Tibial artery (tissue), 4 donors: ENCODE results near the gene PSMG1.
"Not testable (repeated sequence)": the region's sequence is repeated elsewhere in the genome, so short reads cannot be mapped to it uniquely, and the experiment has no call there.

ENCODE experiments used
- DNase-seq, 2 donors: peaks; one replicate each; pipeline ENCODE4 v3.0.0-alpha.2; 2019
- H3K27ac ChIP-seq, 2 donors: fragments of 200-600 bp; sonication (generic) in 1 of 2; 1 replicate in 1 of 2; 2 replicates in 1 of 2; pipeline ENCODE4 v1.5.1; 2018 to 2019; ENCODE audit warnings: mild to moderate bottlenecking in 1 of 2
- H3K27me3 ChIP-seq, 2 donors: fragments of 200-600 bp; sonication (generic) in 1 of 2; one replicate each; pipeline versions ENCODE4 v1.5.1 to v1.6.0; 2016 to 2019
- H3K36me3 ChIP-seq, 3 donors: fragments of 200-600 bp; sonication (generic) in 2 of 3; one replicate each; pipeline ENCODE4 v1.5.1; 2016 to 2019; ENCODE audit warnings: mild to moderate bottlenecking in 2 of 3
- H3K4me1 ChIP-seq, 4 donors: fragments of 200-600 bp; sonication (generic) in 2 of 4; 1 replicate in 3 of 4; 2 replicates in 1 of 4; pipeline ENCODE4 v1.5.1; 2016 to 2019
- H3K4me3 ChIP-seq, 2 donors: fragments of 200-600 bp; sonication (generic) in 1 of 2; 1 replicate in 1 of 2; 2 replicates in 1 of 2; pipeline ENCODE4 v1.5.1; 2018 to 2019; ENCODE audit warnings: mild to moderate bottlenecking in 2 of 2
- H3K9me3 ChIP-seq, 3 donors: fragments of 200-600 bp; sonication (generic) in 1 of 3; one replicate each; pipeline ENCODE4 v1.5.1; 2016 to 2019
- CTCF ChIP-seq, 2 experiments: fragments of 200-600 bp in 1 of 2; fragments of 450-650 bp in 1 of 2; IDR thresholded peaks; one replicate each; pipeline ENCODE4 v1.5.1; 2017 to 2019; ENCODE audit warnings: antibody characterized with exemption in 2 of 2, mild to moderate bottlenecking in 1 of 2, moderate library complexity in 1 of 2
- intact Hi-C: fragments of 100-400 bp; cut with DNase I; formaldehyde crosslinking; loops from one replicate; pipeline ENCODE4 v1.15.0; 2023; ENCODE audit warnings: low total_unique reads

The PSMG1 gene

DNA sequence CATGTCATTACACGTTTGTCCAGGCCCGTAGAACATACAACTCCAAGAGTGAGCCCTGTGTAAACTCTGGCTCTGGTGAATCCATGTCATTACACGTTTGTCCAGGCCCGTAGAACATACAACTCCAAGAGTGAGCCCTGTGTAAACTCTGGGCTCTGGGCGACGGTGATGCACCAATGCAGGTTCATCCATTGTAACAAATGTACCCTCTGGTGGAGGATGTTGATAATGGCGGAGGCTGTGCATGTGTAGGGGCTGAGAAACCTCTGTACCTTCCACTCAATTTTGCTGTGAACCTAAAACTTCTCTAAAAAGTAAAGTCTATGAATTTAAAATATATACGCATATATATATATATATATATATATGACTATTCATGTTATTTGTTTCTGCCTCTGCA is 47.1 kb downstream of the PSMG1 start:
- H3K9me3 ChIP-seq, H3K36me3 ChIP-seq, H3K27me3 ChIP-seq, H3K4me1 ChIP-seq, H3K27ac ChIP-seq, DNase-seq, H3K4me3 ChIP-seq: not testable (repeated sequence)
- intact Hi-C loops: loop anchor here (5.0 kb wide), 3 partner anchors 404 to 909 kb away; no protein-coding TSS in a partner anchor
- TF ChIP-seq CTCF (IDR thresholded peaks at IDR 0.05): peak; percentile 6 to 16

DNA sequence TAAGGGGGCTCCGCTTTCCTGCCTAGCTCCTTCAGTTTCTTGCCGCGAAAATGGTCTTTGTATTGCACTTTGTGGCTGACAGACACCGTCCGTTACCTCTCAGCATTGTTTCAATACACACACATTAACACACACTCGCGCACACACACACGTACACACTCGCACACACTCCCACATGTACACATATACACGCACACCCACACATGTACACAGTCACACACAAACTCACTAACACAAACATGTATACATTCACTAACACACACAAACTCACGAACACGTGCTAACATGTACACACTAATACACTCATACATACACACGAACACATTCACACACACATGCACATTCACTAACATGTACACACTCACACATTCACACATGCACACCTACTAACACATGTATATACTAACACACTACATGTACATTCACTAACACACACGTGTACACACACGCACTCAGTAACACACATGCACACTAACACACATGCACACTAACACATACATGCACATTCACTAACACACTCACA is 48.9 kb downstream of the PSMG1 start:
- no peak for TF ChIP-seq CTCF (IDR thresholded peaks at IDR 0.05)
- Histone ChIP-seq H3K4me1 (peaks cover 0 to 4% (median 1%) of the 10 kb centered on the region in 4 donors), H3K9me3 (peaks cover 0 to 3% (median 0%) of the 10 kb centered on the region in 3 donors), H3K36me3 (no peaks in the 10 kb centered on the region), H3K27ac (no peak overlapping the region), H3K4me3 (no peak overlapping the region), H3K27me3 (no peaks in the 10 kb centered on the region)
- DNase-seq: no peak
- intact Hi-C loops: no loop called here

- no peak overlapping the region for H3K4me3 ChIP-seq
- TF ChIP-seq CTCF (IDR thresholded peaks at IDR 0.05): no peak
- H3K36me3 ChIP-seq: no peaks in the 10 kb centered on the region
- no peaks in the 10 kb centered on the region for H3K27me3 ChIP-seq
- intact Hi-C loops: no loop called here
- H3K4me1 ChIP-seq: peaks cover 0 to 1% (median 0%) of the 10 kb centered on the region in 4 donors
- H3K27ac ChIP-seq: no peak overlapping the region
- H3K9me3 ChIP-seq: peaks cover 0 to 3% (median 0%) of the 10 kb centered on the region in 3 donors
- DNase-seq: no peak
Measured at GRCh38 chr21:39132248-39132647, 51.0 kb downstream of the PSMG1 start.

DNA sequence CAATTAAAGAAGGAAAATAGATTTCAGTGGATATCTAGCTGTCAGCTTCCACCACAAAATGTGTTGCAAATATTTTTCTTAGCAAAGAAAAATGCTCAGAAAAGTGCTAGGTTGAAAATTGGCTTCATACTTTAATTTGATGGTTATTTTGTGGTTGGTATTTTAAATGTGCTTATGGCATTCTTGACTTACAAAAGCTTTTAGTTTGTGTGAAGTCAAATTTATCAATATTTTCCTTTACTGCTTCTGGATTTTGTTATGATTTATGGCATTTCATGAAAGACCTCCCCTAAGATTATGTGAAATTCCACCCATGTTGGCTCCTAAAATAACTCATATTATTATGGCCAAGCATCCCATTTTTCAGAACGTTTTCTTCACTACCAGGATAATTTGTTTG is 51.5 kb downstream of the PSMG1 start:
- no peaks in the 10 kb centered on the region for H3K36me3 ChIP-seq
- no peak overlapping the region for H3K4me3 ChIP-seq
- DNase-seq: no peak
- H3K27ac ChIP-seq: no peak overlapping the region
- H3K27me3 ChIP-seq: no peaks in the 10 kb centered on the region
- TF ChIP-seq CTCF (IDR thresholded peaks at IDR 0.05): no peak
- H3K9me3 ChIP-seq: peaks cover 0 to 3% (median 0%) of the 10 kb centered on the region in 3 donors
- H3K4me1 ChIP-seq: no peaks in the 10 kb centered on the region
- intact Hi-C loops: no loop called here

GRCh38 chr21:39127506-39127905 is 55.7 kb downstream of the PSMG1 start:
- no peak for DNase-seq
- H3K36me3 ChIP-seq: no peaks in the 10 kb centered on the region
- TF ChIP-seq CTCF (IDR thresholded peaks at IDR 0.05): no peak
- H3K27me3 ChIP-seq: no peaks in the 10 kb centered on the region
- peaks cover 0 to 15% (median 5%) of the 10 kb centered on the region in 4 donors for H3K4me1 ChIP-seq
- no peak overlapping the region for H3K4me3 ChIP-seq
- peaks cover 0 to 16% (median 0%) of the 10 kb centered on the region in 3 donors for H3K9me3 ChIP-seq
- intact Hi-C loops: loop anchor here (5.0 kb wide), 2 partner anchors 320 to 390 kb away; partner anchors contain the start of gene ETS2
- H3K27ac ChIP-seq: no peak overlapping the region

DNA sequence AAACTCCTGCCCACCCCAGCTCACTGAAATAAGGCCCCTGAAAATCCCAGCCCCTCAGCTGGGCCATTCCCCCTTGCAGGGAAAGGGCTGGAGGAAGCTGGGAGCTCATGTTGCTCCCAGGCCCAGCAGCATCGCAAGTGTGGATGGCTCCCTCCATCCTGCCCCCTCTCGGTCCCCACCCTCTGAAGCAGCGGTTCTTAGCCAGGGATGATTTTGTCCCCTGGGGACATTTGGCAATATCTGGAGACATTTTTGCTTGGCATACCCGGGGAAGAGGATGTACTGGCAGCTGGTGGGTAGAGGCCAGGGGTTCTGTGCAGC is 56.8 kb downstream of the PSMG1 start:
- Histone ChIP-seq H3K27me3 (no peaks in the 10 kb centered on the region), H3K9me3 (peaks cover 0 to 16% (median 0%) of the 10 kb centered on the region in 3 donors), H3K4me1 (peaks cover 0 to 15% (median 5%) of the 10 kb centered on the region in 4 donors), H3K27ac (no peak overlapping the region), H3K4me3 (no peak overlapping the region), H3K36me3 (no peaks in the 10 kb centered on the region)
- intact Hi-C loops: loop anchor here (5.0 kb wide), 2 partner anchors 319 to 389 kb away; partner anchors contain the start of gene ETS2
- TF ChIP-seq CTCF (IDR thresholded peaks at IDR 0.05): no peak
- no peak for DNase-seq
